ENCODE data around the gene NAT10.
A peak's percentile ranks its signal among the peaks of the same experiment; 100 is the strongest.

The NAT10 gene

GRCh38 chr11:34086554-34087283 lies 18.7 kb upstream of the NAT10 start:
- TF ChIP-seq GATA2 (IDR thresholded peaks at IDR 0.05; ENCODE audit: low read depth, low read length) (no peak), GATA3 (IDR thresholded peaks at IDR 0.05; ENCODE audit: low read depth, low read length) (no peak)

- no peak for TF ChIP-seq GATA2 (IDR thresholded peaks at IDR 0.05; ENCODE audit: low read depth, low read length)
- no peak for TF ChIP-seq GATA3 (IDR thresholded peaks at IDR 0.05; ENCODE audit: low read depth, low read length)
These were observed 13.6 kb upstream of the NAT10 start for GRCh38 chr11:34091825-34092224.

GRCh38 chr11:34098813-34099212 lies 6.6 kb upstream of the NAT10 start:
- TF ChIP-seq GATA2 (IDR thresholded peaks at IDR 0.05; ENCODE audit: low read depth, low read length) (no peak), GATA3 (IDR thresholded peaks at IDR 0.05; ENCODE audit: low read depth, low read length) (no peak)

- TF ChIP-seq GATA2 (IDR thresholded peaks at IDR 0.05; ENCODE audit: low read depth, low read length) = no peak
- no peak for TF ChIP-seq GATA3 (IDR thresholded peaks at IDR 0.05; ENCODE audit: low read depth, low read length)
These were observed 750 bp upstream of the NAT10 start for GRCh38 chr11:34104680-34105078.

- TF ChIP-seq GATA2 (IDR thresholded peaks at IDR 0.05; ENCODE audit: low read depth, low read length) (peak; percentile 27), GATA3 (IDR thresholded peaks at IDR 0.05; ENCODE audit: low read depth, low read length) (no peak)
These were observed 602 bp downstream of the NAT10 start for GRCh38 chr11:34105957-34106504.

GRCh38 chr11:34111722-34112270 lies 6.4 kb downstream of the NAT10 start:
- no peak for TF ChIP-seq GATA2 (IDR thresholded peaks at IDR 0.05; ENCODE audit: low read depth, low read length)
- TF ChIP-seq GATA3 (IDR thresholded peaks at IDR 0.05; ENCODE audit: low read depth, low read length) = no peak

GRCh38 chr11:34114014-34114413 lies 8.6 kb downstream of the NAT10 start:
- TF ChIP-seq GATA3 (IDR thresholded peaks at IDR 0.05; ENCODE audit: low read depth, low read length) = no peak
- TF ChIP-seq GATA2 (IDR thresholded peaks at IDR 0.05; ENCODE audit: low read depth, low read length) = no peak

GRCh38 chr11:34114471-34114870 lies 9.0 kb downstream of the NAT10 start:
- TF ChIP-seq GATA2 (IDR thresholded peaks at IDR 0.05; ENCODE audit: low read depth, low read length) (no peak), GATA3 (IDR thresholded peaks at IDR 0.05; ENCODE audit: low read depth, low read length) (no peak)

GRCh38 chr11:34120651-34121050 lies 15.2 kb downstream of the NAT10 start:
- TF ChIP-seq GATA3 (IDR thresholded peaks at IDR 0.05; ENCODE audit: low read depth, low read length) (no peak), GATA2 (IDR thresholded peaks at IDR 0.05; ENCODE audit: low read depth, low read length) (no peak)

- no peak for TF ChIP-seq GATA2 (IDR thresholded peaks at IDR 0.05; ENCODE audit: low read depth, low read length)
- TF ChIP-seq GATA3 (IDR thresholded peaks at IDR 0.05; ENCODE audit: low read depth, low read length) = no peak
These were observed 19.6 kb downstream of the NAT10 start for GRCh38 chr11:34124885-34125668.

GRCh38 chr11:34126959-34127848 lies 21.8 kb downstream of the NAT10 start:
- no peak for TF ChIP-seq GATA2 (IDR thresholded peaks at IDR 0.05; ENCODE audit: low read depth, low read length)
- TF ChIP-seq GATA3 (IDR thresholded peaks at IDR 0.05; ENCODE audit: low read depth, low read length) = no peak

- no peak for TF ChIP-seq GATA2 (IDR thresholded peaks at IDR 0.05; ENCODE audit: low read depth, low read length)
- no peak for TF ChIP-seq GATA3 (IDR thresholded peaks at IDR 0.05; ENCODE audit: low read depth, low read length)
These were observed 23.4 kb downstream of the NAT10 start for GRCh38 chr11:34128824-34129223.

GRCh38 chr11:34132261-34132965 lies 27.0 kb downstream of the NAT10 start:
- TF ChIP-seq GATA2 (IDR thresholded peaks at IDR 0.05; ENCODE audit: low read depth, low read length) (no peak), GATA3 (IDR thresholded peaks at IDR 0.05; ENCODE audit: low read depth, low read length) (no peak)
